Activated CD4-positive, alpha-beta memory T cell treated with anti-CD3 and anti-CD28 coated beads, Interleukin-2, amount 10 ng/mL, durations not matched to agents 7 days and 5 days (primary cell): Measurements from ENCODE around the gene ATP7B. TPM values are rescaled to one million over a fixed set of nuclear protein-coding genes. Genes with fewer than 3 reads are reported as not detected.

Source experiments
- CTCF ChIA-PET: fragments of 350-600 bp; sonication (Branson Sonifier 250); formaldehyde crosslinking; loops from one replicate; lab custom pipeline; 2021; ENCODE audit warnings: antibody characterized with exemption, inconsistent platforms; lab: Charles Lee
- POLR2A ChIA-PET: fragments of 350-600 bp; sonication (Branson Sonifier 250); formaldehyde crosslinking; loops from one replicate; lab custom pipeline; 2021; ENCODE audit warnings: antibody characterized with exemption; lab: Charles Lee
- DNase-seq: peaks from one replicate; pipeline ENCODE4 v3.0.0-alpha.2; 2020
- H3K27ac Mint-ChIP-seq: one replicate; pipeline ENCODE4 v1.8.0; 2021; ENCODE audit warnings: mild to moderate bottlenecking, mixed read lengths
- H3K27me3 Mint-ChIP-seq: one replicate; pipeline ENCODE4 v1.8.0; 2021; ENCODE audit warnings: mixed read lengths
- H3K36me3 Mint-ChIP-seq: one replicate; pipeline ENCODE4 v1.8.0; 2021; ENCODE audit warnings: low read depth, mixed read lengths
- H3K4me1 Mint-ChIP-seq: one replicate; pipeline ENCODE4 v1.8.0; 2021; ENCODE audit warnings: mixed read lengths
- H3K4me3 Mint-ChIP-seq: one replicate; pipeline ENCODE4 v1.8.0; 2021; ENCODE audit warnings: mild to moderate bottlenecking, mixed read lengths
- H3K9me3 Mint-ChIP-seq: one replicate; pipeline ENCODE4 v1.8.0; 2021; ENCODE audit warnings: mixed read lengths
- total RNA-seq, 2 experiments: library from RNA; stranded (reverse); gene quantifications; one replicate each; pipeline ENCODE4 v1.2.3, GENCODE V29; 2021

The ATP7B gene
- total RNA-seq, 2 experiments from 2014 or later = 0.78 to 0.88 TPM

DNA sequence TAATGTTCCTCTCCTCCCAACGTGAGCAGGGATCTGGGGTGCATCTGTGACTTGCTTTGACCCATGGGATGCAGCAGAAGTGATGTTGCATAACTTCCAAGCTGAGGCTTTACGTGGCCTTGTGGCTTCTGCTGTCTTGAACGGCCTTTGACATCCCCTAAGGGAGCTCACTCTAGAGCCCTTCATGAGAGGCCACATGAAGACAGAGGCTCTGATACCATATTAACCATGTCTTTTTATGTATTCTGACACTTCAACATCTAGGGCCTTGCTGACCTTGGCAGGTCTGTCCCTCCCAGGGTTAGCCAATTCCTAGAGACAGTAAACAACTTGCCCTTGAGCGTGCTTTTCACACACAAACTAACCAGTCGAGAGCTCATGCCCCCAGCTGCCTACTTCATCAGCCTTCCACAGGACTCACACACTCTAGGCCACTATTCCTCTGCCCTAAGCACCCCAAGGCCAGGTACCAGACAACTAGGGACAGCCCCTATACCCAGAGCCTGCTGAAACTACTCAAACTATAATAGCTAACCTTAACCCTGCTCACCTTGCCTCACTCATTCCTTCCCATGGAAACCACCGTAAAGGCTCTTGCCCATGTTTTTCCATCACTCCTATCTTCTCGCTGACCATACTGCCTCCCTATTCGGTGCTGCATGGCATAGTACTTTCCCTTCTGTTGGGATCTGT lies 104.1 kb downstream of the ATP7B start:
- Mint-ChIP-seq H3K27ac (no peak overlapping the region), H3K9me3 (no peaks in the 10 kb centered on the region), H3K4me1 (peaks cover 54% of the 10 kb centered on the region), H3K4me3 (no peak overlapping the region), H3K27me3 (peaks cover 9% of the 10 kb centered on the region), H3K36me3 (peaks cover 6% of the 10 kb centered on the region)
- ChIA-PET POLR2A (no interaction called here), CTCF (no interaction called here)
- DNase-seq = no peak

DNA sequence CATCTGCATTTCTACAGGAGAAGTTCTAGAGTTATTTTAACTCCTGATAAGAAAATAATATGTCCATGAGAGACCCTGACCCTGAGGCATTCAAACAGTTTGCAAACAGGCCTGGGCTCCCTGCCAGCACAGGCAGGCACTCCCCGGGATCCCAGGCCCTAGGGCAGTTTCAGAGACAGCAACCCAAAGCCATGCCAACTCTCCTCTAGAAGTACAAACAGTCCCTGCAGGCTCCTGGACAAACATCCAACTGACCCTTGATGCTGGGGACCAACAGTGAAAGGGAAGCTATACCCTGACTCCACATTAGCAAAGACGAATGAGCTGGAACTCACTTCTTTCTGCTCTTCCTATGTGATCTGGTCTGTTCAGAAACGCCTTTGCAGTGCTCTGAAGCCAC lies 104.7 kb downstream of the ATP7B start:
- H3K9me3 Mint-ChIP-seq = no peaks in the 10 kb centered on the region
- DNase-seq = no peak
- H3K4me1 Mint-ChIP-seq = peaks cover 47% of the 10 kb centered on the region
- H3K27me3 Mint-ChIP-seq = peaks cover 8% of the 10 kb centered on the region
- no peak overlapping the region for H3K27ac Mint-ChIP-seq
- no peak overlapping the region for H3K4me3 Mint-ChIP-seq
- H3K36me3 Mint-ChIP-seq = peaks cover 6% of the 10 kb centered on the region
- ChIA-PET POLR2A (no interaction called here), CTCF (no interaction called here)

DNA sequence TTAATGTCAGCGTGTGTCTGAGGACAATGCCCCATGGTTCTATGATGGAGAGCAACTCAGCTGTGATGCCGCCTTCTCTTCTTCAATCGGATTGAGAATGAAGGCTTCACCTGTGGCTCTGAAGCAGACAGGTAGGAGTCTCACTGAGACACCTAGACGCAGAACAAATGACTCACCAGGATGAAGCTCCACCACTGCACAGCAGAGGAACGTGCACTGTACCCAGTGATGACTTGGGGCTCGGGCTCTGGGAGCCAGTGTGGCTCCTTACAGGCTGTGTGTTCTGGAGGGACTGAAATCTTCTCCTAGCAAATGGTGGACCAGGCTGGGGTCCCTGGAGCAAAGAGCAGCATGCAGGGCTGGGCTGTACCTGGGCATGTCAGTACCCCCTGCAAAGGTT lies 105.5 kb downstream of the ATP7B start:
- POLR2A ChIA-PET = no interaction called here

DNA sequence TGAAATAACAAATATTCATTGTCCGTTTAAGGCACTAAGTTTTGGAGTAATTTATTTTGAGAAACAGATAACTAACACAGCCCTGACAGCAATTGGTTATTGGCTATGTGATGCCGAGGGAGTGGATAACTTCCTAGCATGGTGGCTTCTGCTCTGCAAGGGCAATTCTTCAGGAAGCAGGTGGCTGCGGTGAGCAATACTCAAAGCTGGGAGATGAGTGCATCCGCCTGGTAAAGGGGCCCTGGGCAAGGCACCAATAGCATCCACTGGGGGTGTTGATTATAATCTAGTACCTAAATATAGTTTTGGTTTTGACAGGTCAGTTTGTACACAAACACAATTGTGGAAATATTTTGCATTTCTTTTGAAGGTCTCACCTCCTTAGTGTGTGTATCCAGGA lies 108.5 kb downstream of the ATP7B start:
- Mint-ChIP-seq H3K4me1 (peaks cover 20% of the 10 kb centered on the region), H3K4me3 (no peak overlapping the region), H3K27me3 (peaks cover 20% of the 10 kb centered on the region), H3K27ac (no peak overlapping the region), H3K36me3 (peaks cover 6% of the 10 kb centered on the region), H3K9me3 (no peaks in the 10 kb centered on the region)
- ChIA-PET CTCF (no interaction called here), POLR2A (interaction anchor here (1.0 kb wide), 1 partner anchor 110 kb away, joined by 4 read pairs; the partner anchor contains the start of gene ALG11)
- peak; percentile 25 for DNase-seq

More for the DNA sequence above, 105.5 kb downstream of the ATP7B start:
- H3K4me3 Mint-ChIP-seq = no peak overlapping the region
- H3K9me3 Mint-ChIP-seq = no peaks in the 10 kb centered on the region
- H3K27ac Mint-ChIP-seq = no peak overlapping the region
- peak; percentile 7 for DNase-seq
- peaks cover 42% of the 10 kb centered on the region for H3K4me1 Mint-ChIP-seq
- H3K36me3 Mint-ChIP-seq = peaks cover 6% of the 10 kb centered on the region
- H3K27me3 Mint-ChIP-seq = peaks cover 12% of the 10 kb centered on the region
- CTCF ChIA-PET = no interaction called here

DNA sequence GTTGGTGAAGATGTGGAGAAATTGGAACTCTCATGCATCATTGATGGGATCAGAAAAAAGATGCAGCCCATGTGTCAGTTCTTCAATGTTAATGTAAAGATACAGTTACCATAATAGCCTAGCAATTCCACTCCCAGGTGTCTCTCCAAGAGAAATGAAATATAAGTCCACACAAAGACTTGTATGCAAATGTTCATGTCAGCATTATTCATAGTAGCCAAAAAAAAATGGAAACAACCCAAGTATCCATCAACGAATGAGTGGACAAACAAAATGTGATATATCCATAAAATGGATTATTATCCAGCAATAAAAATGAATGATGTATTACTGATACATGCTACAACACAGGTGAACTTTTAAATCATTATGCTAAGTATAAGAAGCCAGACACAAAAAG lies 110.8 kb downstream of the ATP7B start:
- Mint-ChIP-seq H3K9me3 (no peaks in the 10 kb centered on the region), H3K4me3 (no peak overlapping the region), H3K4me1 (peaks cover 12% of the 10 kb centered on the region), H3K27ac (no peak overlapping the region), H3K36me3 (no peaks in the 10 kb centered on the region), H3K27me3 (peaks cover 20% of the 10 kb centered on the region)
- POLR2A ChIA-PET = no interaction called here
- CTCF ChIA-PET = no interaction called here
- DNase-seq = no peak

DNA sequence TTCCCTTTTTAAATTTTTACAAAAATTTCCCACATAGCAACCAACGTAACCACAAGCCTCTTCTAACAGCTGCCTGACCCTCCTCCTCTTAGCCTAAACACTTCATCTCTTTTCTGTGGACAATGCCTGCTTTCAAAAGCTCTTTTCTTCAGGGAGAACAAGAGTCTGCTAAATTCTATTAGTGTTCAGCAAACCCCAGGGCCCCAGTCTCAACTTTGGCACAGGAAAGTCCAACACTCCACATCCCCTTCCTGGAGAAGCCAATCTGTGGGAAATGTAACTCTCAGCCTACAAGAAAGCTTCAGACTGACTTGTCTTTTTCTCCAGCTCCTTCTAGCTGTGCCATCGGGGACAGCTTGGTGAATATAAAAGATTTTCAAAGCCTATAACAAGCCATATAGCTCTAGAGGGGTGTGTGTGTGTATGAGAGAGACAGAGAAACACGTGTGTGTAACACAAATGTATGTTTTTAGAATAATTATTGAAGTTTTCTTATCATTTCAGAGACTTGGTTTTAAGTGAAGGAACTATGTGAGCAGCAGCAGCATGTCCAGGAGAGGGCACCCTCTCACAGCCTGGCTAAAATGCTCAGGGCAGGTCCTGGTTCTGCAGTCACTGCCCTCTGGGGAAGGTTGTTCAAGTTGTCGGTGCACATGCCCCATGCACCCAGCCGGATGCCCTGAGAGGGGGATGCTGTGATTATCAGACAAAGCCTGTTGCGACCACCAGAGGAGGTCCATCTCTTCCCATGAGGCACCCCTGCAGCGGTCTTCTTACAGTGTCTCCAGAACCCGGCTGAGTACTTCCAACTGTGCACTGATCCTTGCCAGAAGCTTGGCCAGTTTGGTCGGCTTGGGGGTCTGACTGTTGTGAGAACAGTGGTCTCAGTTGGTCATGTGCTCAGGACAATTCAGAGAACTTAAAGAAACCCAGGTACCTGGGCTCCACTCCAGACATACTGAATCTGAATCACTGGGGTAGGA lies 115.1 kb downstream of the ATP7B start:
- Mint-ChIP-seq H3K27ac (no peak overlapping the region), H3K36me3 (no peaks in the 10 kb centered on the region), H3K4me1 (peaks cover 2% of the 10 kb centered on the region), H3K27me3 (peaks cover 20% of the 10 kb centered on the region), H3K4me3 (no peak overlapping the region), H3K9me3 (no peaks in the 10 kb centered on the region)
- DNase-seq = peak; percentile 61
- CTCF ChIA-PET = interaction anchor here (0.6 to 5.3 kb wide), 18 partner anchors 11 to 305 kb away, joined by 3 to 51 read pairs (median 4); partner anchors contain the start of genes ALG11 and NEK5
- POLR2A ChIA-PET = no interaction called here

DNA sequence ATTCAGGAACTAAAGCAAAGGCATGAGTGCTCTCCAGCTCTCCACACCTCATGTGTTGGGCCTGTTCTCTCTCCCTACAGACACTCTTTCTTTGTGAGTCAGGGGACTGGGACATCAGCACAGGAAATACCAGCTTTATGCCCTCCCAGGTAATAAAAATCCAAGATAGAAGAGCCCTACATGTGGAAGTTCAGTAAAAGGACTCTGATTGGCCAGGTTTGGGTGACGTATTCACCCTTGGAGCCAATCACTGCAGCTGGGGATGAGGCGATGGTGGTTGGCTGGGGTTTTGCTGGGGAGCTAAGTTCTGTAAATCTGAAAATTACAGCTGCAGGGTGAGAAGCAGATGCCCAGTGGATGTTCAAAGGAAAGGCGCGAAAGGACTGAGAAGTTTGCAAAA lies 117.0 kb downstream of the ATP7B start:
- Mint-ChIP-seq H3K9me3 (no peaks in the 10 kb centered on the region), H3K27me3 (peaks cover 15% of the 10 kb centered on the region), H3K27ac (no peak overlapping the region), H3K4me3 (no peak overlapping the region), H3K4me1 (peaks cover 2% of the 10 kb centered on the region), H3K36me3 (no peaks in the 10 kb centered on the region)
- CTCF ChIA-PET = interaction anchor here (0.8 to 5.3 kb wide), 2 partner anchors 79 to 234 kb away, joined by 3 to 51 read pairs; partner anchors contain the start of gene NEK5
- no peak for DNase-seq
- POLR2A ChIA-PET = no interaction called here

DNA sequence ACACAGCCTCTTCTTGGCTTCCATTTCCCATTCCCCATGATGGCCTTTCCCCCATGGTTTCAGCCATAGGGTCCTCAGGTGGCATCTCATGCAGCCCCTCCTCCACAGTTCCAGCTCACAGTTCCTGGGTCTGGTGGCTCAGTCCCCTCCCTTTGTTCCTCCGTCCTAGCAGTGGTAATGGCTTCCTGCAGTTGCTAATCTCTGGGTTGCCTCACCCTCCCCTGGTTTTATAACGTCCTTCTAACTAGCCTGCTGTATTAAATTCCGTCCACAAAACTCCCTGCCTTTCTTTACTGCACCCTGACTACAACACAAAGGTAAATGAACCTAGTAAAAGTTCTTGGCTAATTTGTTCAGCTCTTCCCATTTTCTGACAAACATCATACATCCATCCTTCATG lies 118.6 kb downstream of the ATP7B start:
- no peak for DNase-seq
- H3K4me3 Mint-ChIP-seq = no peak overlapping the region
- no peaks in the 10 kb centered on the region for H3K36me3 Mint-ChIP-seq
- H3K27ac Mint-ChIP-seq = no peak overlapping the region
- ChIA-PET POLR2A (no interaction called here), CTCF (interaction anchor here (0.7 to 5.3 kb wide), 3 partner anchors 31 to 235 kb away, joined by 3 to 51 read pairs (median 3); partner anchors contain the start of gene NEK5)
- H3K4me1 Mint-ChIP-seq = peaks cover 2% of the 10 kb centered on the region
- H3K9me3 Mint-ChIP-seq = no peaks in the 10 kb centered on the region
- H3K27me3 Mint-ChIP-seq = peaks cover 11% of the 10 kb centered on the region

DNA sequence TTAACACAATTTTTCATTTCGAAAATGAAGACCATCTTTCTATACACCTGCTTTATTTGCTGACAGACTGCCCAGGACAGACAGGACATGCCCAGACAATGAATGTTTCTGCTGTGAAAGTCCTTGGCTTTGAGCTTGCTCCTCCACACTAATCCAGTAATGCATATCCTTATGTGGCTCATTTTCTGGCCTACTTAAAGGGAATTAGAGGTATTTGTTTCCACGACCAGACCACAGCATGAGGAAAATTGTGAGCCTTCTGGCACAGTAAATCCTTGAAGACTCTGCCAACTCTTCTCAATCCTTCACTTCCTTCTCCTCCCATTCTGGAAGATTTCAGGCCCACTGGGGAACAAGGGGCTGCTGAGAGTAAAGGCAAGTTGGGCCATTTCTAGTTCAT lies 123.8 kb downstream of the ATP7B start:
- Mint-ChIP-seq H3K4me1 (no peaks in the 10 kb centered on the region), H3K27ac (no peak overlapping the region), H3K4me3 (no peak overlapping the region), H3K27me3 (peaks cover 22% of the 10 kb centered on the region), H3K36me3 (no peaks in the 10 kb centered on the region), H3K9me3 (peaks cover 2% of the 10 kb centered on the region)
- no peak for DNase-seq
- ChIA-PET POLR2A (no interaction called here), CTCF (no interaction called here)

DNA sequence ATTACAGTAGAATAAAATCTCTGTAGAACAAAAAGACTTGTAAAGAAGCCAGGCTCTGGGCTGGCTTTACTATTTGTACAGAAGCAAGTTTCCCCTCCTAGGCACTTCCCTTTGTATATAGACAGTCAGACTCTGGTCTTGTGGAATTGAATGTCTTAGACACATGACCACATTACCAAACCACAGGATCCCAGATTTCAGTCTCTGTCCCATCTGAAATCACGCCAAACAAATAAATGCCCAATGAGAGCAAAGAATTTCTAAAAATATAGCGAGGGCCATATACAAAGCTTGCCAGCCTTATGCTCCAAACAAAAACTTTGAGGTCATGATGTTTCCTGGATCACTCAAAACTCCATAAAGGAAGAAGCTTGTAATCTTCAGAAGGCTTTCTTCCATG lies 125.6 kb downstream of the ATP7B start:
- POLR2A ChIA-PET = no interaction called here
- peaks cover 6% of the 10 kb centered on the region for H3K9me3 Mint-ChIP-seq
- no peak overlapping the region for H3K27ac Mint-ChIP-seq
- H3K4me3 Mint-ChIP-seq = no peak overlapping the region
- peaks cover 17% of the 10 kb centered on the region for H3K27me3 Mint-ChIP-seq
- H3K4me1 Mint-ChIP-seq = no peaks in the 10 kb centered on the region
- DNase-seq = no peak
- CTCF ChIA-PET = no interaction called here
- H3K36me3 Mint-ChIP-seq = no peaks in the 10 kb centered on the region

DNA sequence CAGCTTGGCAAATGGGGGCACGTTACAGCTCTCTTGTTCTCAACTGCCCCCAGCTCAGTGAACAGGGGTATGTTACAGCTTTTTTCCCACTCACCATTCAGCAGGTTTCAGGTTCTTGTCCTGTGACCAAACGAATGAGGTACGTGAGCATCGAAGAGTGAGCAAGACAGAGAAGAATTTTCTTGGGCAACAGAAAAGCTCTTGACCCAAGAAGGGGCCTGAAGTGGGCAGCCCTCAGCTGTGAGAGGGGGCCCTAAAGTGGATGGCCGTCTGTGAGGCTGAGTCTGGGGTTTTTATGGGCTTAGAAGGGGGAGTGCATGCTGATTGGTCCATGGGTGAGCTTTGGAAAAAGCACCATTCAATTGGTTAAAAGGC lies 128.0 kb downstream of the ATP7B start:
- H3K4me3 Mint-ChIP-seq = no peak overlapping the region
- no peaks in the 10 kb centered on the region for H3K4me1 Mint-ChIP-seq
- DNase-seq = no peak
- ChIA-PET CTCF (no interaction called here), POLR2A (no interaction called here)
- H3K36me3 Mint-ChIP-seq = no peaks in the 10 kb centered on the region
- no peak overlapping the region for H3K27ac Mint-ChIP-seq
- H3K9me3 Mint-ChIP-seq = peaks cover 6% of the 10 kb centered on the region
- H3K27me3 Mint-ChIP-seq = peaks cover 17% of the 10 kb centered on the region
